SK-N-DZ (cell line): ENCODE data around the gene JMJD7.

Experiments
- DNase-seq: peaks from one replicate; pipeline ENCODE4 v3.0.0-alpha.2; 2015; ENCODE audit warnings: low spot score

Gene JMJD7

DNA sequence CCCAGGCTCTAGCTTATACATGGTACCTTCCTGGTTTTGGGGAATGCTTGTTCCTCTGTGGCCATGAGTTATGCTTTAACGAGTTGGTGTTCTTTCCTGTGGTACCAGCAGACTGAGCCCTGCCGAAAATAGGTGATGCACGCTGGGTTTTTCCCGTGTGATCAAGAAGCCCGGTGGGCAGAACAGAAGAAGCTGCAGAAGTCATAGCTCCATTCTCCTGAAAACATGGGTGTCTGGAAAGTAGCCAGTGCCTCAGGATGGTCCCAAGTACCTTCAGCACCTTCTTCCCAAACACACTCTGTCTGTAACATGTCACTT lies 28.4 kb upstream of the JMJD7 start:
- DNase-seq: no peak

DNA sequence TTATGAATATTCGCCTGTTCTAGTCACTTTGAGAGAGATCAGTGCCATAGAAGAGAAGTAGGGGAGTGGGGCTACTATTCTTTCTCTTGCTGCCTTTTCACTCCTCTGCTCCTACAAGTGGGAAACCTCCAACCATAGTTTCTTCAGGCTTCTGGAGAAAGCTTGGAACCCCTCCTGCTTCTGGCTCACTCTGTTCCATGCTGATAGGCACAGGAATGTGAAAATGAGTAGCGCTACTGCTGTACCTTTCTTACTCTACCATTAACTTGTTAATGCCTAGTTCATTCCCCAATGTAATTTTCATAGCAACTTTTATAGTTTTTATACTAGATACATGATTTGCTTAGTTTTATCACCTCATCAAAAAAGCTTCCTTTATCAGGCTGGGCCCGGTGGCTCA lies 26.7 kb upstream of the JMJD7 start:
- no peak for DNase-seq

- DNase-seq: no peak
Observed at GRCh38 chr15:41801850-41802455, 25.9 kb upstream of the JMJD7 start.

DNA sequence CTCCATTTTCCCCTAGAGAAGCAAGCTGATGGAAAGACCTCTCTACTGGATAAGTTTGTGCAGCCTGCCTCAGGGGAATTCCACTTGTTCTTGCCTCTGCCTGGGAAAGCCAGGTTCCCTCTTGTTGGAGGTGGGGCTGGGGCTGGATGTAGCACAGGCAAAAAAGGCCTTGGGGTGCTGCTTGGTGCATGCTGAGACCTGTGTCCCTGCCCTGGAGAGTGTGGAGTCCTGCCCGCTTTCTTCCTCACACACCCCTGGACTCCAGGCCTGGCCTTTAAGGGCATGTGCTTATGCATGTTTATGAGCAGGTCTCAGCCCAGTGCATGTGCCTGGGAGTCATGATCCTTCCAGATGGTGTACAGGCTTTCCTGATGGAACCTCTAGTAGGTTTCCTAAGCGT lies 23.5 kb upstream of the JMJD7 start:
- DNase-seq: no peak

DNA sequence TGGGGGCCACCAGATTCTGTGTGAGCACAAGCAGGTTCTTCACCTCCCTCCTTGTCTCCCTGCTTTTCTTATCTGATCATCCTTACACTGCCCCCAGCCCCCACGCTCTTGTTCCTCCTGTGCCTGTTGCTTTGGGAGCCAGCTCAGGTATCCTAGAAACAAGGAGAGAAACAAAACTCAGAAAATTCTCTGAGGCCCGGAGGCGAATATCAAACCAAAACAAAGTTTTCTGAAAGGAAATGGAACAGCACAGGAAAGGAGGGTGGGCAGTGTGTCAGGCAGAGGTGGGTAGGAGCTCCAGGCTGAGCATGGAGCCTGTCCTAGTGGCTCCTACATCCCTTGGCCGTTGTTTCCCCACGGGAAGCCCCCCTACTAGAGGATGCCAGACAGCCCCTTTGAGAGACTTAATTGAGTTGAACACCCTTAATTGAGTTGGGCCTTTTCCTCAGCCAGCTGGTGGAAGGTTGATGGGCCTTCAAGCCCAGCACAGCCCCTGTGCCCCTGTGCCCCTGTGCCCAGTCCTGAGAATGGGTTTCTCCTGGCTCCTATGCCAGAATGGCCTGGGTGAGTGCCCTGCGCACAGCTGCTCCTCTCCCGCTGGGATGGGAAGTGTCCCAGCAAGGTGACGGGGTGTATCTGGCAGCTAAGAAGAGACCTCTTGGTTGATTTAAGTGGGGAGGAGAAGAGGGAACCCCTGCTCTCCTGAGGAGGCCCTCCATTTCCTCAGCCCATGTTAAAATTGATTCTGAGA lies 22.8 kb upstream of the JMJD7 start:
- peak; percentile 59 for DNase-seq

GRCh38 chr15:41805711-41806110 lies 22.2 kb upstream of the JMJD7 start:
- no peak for DNase-seq

DNA sequence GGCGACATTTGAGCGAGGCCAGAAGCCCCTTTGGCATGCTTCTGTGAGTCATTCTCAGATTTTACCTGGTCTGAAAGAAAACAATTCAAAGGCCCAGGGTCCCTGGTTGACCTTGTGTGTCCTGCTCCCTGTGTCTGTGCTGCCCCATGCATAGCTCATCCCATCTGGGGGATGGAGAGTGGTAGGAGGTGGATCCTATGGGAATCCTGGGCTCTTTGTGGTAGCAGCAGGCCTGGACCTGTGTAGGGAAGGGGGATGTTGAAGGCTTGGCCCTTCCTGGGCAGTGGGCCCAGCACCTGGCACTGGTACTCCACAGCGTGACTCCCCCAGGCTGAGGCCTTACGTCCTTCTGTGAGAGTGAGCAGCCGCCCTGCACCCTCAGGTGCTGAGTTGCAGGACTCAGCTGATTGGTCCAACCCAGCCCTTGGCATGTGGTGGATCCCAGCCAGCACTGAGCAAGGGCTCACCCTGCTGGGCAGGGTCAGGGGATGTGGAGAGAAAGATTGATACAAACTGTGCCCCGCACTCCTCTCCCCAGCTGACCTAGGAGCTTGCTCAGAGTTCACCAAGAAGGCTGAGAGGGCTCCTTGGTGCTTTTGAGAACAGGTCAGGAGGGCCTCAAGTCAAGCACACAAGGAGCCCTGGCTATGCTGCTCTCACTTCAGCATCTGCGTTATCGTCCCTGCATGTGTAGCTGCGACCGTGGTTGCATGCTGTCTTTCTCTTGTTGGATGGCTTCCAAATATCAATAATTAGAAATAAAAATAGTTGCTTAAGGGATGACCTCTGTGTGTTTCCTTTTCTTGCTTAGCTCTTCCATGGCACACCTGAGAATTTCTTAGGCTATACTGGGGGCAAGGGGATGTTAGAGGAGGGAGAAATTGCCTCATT lies 21.4 kb upstream of the JMJD7 start:
- no peak for DNase-seq

GRCh38 chr15:41809121-41809520 lies 18.8 kb upstream of the JMJD7 start:
- no peak for DNase-seq

DNA sequence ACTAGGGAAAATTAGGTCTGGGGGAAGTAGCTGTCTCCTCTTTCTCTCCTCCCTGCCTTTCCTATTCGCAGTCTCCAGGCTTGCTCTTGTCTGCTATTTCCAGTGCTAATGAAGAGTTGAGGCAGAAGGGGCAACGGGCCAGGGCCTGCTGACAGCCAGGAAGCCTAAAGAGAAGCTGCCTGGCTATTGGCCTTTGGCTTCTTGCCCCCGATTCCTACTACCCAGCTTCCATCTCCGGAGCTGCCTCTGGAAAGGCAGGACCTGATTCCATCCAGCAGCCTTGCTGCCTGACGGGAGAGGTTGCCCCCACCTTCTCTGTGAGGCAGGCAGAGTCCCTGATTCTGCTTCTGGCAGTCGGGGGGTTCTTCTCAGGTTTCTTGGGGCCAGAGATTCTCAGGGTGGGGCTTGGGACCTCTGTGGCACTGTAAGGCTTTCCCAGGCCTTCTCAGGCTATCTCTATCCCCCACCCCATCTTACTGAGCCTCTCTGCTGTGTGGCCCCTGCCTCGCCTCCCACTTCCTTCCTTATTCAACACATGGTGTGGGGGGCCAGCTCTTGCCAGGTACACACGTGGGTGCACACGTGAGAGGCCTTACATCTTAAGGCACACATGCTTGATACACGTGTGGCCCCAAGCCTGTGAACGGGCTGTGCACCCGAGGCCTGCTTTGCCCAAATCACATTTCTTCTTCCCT lies 18.2 kb upstream of the JMJD7 start:
- no peak for DNase-seq

GRCh38 chr15:41810651-41811431 lies 17.1 kb upstream of the JMJD7 start:
- no peak for DNase-seq

DNA sequence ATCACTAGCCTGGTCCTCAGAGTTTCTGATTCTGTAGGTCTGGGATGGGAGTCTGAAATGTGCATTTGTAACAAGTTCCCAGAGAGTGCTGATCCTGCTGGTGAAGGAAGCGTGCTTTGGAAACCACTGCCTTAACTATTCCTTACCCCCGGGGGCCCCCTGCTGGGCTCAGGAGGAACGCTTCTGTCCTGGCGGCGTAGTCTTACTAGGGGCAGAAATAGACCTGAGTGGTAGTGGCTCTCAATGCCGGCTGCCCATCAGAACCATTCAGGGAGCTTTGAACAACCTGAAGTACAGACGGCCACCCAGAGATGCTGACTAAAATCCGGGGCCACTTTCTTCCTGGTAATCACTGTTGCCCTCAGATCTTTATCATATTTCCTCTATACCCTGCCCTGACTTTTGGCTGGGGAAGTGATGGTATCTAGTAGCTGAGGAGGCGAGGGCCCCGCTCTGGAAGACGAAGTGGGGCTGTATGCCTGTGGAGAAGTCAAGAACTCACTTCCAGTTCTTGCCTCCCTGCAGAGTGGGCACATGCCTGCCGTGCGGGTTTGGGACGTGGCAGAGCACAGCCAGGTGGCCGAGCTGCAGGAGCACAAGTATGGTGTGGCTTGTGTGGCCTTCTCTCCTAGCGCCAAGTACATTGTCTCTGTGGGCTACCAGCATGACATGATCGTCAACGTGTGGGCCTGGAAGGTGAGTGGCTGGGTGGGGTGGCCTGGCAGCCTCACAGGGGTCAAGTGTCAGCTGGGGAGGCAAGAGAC lies 16.3 kb upstream of the JMJD7 start:
- peak; percentile 77 for DNase-seq

GRCh38 chr15:41812820-41813375 lies 15.0 kb upstream of the JMJD7 start:
- no peak for DNase-seq

DNA sequence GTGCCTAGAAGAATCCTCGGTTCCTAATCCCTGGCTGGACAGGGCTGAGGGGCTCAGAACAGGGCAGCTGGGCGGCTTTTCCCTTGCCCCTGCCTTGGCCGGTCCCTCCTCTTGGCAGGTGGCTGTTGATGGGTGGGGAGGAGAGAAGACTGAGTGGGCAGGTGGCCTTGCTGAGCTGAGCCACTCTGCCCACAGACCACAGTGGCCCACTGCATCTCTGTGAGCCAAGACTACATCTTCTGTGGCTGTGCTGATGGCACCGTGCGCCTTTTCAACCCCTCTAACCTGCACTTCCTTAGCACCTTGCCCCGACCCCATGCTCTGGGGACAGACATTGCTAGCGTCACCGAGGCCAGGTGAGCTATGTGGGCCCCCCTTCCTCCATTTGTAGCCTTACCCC lies 14.5 kb upstream of the JMJD7 start:
- DNase-seq: no peak

- DNase-seq: no peak
Observed at GRCh38 chr15:41814534-41814933, 13.4 kb upstream of the JMJD7 start.

DNA sequence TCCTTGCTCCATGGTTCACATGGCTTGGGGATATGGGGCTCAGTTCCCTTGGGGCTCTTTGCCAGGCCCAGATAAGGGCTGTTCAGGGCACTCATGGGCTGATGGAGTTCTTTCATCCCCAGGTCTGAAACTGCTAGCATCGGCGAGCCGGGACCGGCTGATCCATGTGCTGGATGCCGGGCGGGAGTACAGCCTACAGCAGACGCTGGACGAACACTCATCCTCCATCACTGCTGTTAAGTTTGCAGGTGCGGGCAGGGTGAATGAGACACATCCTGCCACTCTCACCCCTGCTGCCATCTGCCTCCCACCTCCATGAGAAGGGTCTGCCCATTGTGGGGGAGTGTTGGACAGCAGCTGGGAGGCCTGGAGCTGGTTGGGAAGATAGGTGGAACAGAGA lies 11.1 kb upstream of the JMJD7 start:
- no peak for DNase-seq

- no peak for DNase-seq
Observed at GRCh38 chr15:41817327-41817726, 10.6 kb upstream of the JMJD7 start.

DNA sequence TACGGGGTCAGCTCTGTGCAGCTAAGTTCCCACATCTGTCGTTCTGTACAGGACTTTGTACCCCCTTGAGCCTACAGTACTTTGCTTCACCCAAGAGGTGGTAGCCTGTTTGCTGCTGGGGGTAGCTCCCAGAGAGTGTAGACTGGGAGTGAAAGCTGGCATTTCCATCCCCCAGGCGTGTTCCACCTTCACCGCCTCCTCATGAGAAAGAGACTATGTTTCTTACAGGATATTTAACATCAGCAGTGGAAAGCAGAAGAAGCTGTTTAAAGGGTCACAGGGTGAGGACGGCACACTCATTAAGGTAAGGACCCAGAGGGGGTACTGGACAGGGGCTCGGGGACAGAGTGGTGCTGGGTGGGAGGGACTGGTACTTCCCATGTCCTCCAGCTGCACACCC lies 10.1 kb upstream of the JMJD7 start:
- no peak for DNase-seq

DNA sequence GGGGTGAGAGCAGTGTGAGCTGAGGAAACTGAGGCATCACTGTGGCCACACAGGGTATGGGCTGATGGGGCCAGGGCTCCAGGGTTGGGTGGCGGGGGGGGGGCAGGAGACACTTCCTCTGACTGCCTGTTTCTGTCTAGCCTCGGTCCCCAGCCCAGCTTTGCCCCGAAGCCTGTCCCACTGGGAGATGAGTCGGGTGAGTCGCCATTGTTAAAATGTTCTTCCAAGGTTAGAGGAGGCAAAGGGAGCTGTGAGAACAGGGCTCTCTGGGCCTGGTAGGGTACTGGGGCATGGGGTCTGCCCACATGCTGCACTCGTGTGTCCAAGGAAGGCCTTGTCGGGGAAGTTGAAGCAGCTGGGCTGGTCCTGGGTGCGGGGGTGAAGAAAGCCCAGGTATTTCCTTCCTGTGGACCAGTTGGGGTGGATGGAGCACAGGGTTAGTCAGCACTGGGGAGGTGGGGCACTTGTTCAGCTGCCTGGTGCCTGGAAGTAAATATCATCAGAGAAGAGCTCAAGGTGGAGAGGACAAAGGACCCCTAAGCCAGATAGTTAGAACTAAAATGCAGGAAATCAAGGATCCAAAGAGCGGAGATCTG lies 8.3 kb upstream of the JMJD7 start:
- no peak for DNase-seq

DNA sequence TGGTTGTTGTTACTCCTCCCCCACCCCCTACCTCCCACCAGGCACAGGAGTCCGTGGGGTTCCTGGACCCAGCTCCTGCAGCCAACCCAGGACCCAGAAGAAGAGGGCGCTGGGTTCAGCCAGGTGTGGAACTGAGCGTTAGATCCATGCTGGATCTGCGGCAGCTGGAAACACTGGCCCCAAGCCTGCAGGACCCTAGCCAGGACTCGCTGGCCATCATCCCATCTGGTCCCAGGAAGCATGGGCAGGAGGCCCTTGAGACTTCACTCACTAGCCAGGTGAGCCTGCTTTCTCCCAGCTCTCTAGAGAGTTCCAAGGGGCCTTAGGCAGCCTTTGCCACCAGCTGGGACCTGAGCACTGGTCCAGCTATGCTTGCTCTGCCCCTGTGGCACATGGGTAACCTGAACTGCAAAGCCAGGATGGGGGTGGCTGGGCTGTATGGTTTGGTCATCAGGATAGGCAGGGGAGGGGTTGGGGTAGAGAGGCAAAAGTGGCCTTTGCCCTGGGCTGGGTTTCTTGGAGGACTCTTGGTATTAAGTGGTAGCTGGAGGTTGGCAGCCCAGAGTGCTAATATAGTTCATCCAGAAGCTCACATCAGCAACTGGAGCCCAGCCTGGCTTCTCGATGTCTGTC lies 7.0 kb upstream of the JMJD7 start:
- no peak for DNase-seq
